CMK (cell line): ENCODE data around the gene NCAM2.

Source experiments
- DNase-seq: peaks from one replicate; pipeline ENCODE4 v3.0.0-alpha.2; 2010; ENCODE audit warnings: low read depth

The NCAM2 gene

GRCh38 chr21:21458124-21458631, 460.0 kb downstream of the NCAM2 start:
- DNase-seq = no peak

GRCh38 chr21:21460979-21461378, 462.8 kb downstream of the NCAM2 start:
- DNase-seq = no peak

- no peak for DNase-seq
Measured at GRCh38 chr21:21463456-21463855, 465.2 kb downstream of the NCAM2 start.

- DNase-seq = no peak
Measured at GRCh38 chr21:21464684-21465083, 466.5 kb downstream of the NCAM2 start.

GRCh38 chr21:21466752-21467151, 468.5 kb downstream of the NCAM2 start:
- DNase-seq = no peak

- DNase-seq = no peak
Measured at GRCh38 chr21:21468003-21468402, 469.8 kb downstream of the NCAM2 start.

- DNase-seq = no peak
Measured at GRCh38 chr21:21481239-21481638, 483.0 kb downstream of the NCAM2 start.

- no peak for DNase-seq
Measured at GRCh38 chr21:21508859-21509258, 510.6 kb downstream of the NCAM2 start.

- DNase-seq = no peak
Measured at GRCh38 chr21:21530680-21531079, 532.5 kb downstream of the NCAM2 start.

- no peak for DNase-seq
Measured at GRCh38 chr21:21547368-21547953, 549.3 kb downstream of the NCAM2 start.

- no peak for DNase-seq
Measured at GRCh38 chr21:21559285-21560045, 561.3 kb downstream of the NCAM2 start.
